ENCODE data around the gene MRPS35.

MRPS35 gene

GRCh38 chr12:27710592-27711316 lies at the start of gene MRPS35:
TSS of gene MRPS35 (plus strand) at chr12:27710832. CDS start at chr12:27710844, 12 bp downstream.
- DNase-seq (ENCODE audit: low read depth in 1 of 2, low spot score in 1 of 2): peak; percentile 81 to 88

- DNase-seq (ENCODE audit: low read depth in 1 of 2, low spot score in 1 of 2): no peak
Observed at GRCh38 chr12:27665704-27666103, 44.9 kb upstream of the MRPS35 start.

DNA sequence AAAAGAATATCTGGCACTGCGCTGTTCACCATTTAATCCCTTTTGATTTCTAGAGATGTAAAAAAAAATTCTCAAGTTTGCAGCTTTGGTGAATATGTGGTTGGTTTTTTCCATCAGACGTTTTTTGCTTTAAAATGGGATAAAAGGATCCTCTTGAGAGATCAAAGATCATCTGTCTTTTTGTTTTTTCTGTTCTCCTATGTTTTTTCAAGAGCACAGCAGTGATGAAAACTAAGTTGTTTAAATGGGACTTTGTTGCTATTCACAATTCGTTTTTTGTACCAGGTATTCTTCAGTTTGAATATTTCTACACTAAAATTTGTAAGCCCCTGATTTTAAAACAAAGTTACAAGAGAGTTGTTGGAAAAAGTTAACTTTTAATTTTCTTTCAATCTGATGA lies 44.1 kb upstream of the MRPS35 start:
- DNase-seq (ENCODE audit: low read depth in 1 of 2, low spot score in 1 of 2): no peak

- DNase-seq (ENCODE audit: low read depth in 1 of 2, low spot score in 1 of 2): no peak
Observed at GRCh38 chr12:27667540-27667939, 43.1 kb upstream of the MRPS35 start.

DNA sequence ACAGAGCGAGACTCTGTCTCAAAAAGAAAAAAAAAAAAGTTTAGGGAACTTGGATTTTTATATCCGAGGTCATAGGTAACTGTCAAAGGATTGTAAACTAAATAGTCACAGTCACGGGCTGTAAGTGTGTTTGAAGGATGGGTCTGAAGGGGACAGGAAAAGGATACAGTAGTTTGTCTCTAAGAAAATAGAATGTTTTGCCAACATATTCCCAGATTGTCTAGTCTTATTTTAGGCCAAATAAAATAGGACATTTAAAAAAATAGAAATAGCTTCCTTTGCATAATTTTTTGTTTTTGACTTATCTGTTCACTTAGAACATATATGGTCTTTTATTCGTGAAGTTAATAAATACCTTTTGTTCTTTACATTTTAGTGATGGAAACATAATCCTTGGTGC lies 38.6 kb upstream of the MRPS35 start:
- no peak for DNase-seq (ENCODE audit: low read depth in 1 of 2, low spot score in 1 of 2)

DNA sequence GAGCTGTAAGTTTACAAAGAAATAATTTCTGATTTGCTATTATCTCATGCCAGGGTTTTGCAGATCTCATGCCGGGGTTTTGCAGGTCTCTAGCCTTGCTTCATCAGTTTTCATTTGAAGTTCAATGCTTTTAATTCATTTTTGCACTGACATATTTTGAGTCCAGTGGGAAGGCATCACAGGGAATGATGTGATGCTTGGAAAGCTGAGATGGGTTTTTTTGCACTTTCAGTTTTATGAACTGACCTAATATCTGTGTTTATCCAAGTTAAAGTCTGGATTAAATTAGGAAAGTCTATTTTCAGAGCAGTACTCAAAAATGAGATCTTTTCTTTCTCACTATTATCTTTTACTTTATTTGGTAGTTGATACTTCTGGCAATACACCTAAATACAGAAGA lies 38.0 kb upstream of the MRPS35 start:
- DNase-seq (ENCODE audit: low read depth in 1 of 2, low spot score in 1 of 2): no peak

DNA sequence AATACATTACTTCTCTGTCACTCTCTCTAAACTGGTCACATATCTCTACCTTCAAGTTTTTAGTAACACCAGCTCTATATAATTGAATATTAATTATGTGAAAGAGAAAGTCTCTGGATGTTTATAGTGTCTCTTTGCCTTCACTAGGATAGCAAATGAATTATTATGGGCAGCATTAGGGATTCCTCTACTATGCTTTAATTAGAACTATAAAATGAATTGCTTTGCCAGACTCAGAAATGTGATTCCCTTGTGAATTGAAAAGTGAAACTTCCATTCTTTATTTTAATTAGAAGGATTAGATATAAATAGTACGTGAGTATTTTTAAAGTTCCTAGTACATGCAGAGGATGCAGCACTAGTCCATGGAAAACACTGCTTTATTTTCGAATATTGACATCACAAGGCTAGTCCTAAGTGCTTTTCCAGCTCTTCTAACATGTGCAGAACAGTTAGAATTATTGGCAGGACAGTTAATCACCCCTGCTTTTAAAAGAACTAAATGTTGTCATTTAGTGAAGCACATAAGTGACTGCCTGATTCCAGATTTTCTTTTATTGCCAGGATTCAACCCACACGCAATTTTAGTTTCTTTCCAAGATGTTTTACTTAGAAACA lies 37.4 kb upstream of the MRPS35 start:
- DNase-seq (ENCODE audit: low read depth in 1 of 2, low spot score in 1 of 2): no peak

GRCh38 chr12:27674989-27675388 lies 35.6 kb upstream of the MRPS35 start:
- no peak for DNase-seq (ENCODE audit: low read depth in 1 of 2, low spot score in 1 of 2)

DNA sequence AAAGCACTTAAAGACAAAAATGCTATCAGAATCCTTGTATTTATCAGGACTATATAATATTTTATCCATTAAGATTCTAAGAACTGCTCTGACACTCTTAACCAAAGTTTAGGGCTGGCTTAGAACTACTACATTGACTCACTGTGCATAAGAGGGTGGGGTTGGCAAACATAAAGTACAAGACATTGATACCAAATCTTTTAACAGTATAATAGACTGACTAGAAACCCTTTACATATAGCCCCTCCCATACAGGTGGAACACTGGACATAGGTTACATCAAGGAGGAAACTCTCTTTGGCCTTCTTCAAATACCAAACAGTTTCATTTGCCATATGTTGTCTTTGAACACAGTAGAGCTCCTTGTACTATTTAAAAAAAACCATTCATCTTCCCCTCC lies 30.0 kb upstream of the MRPS35 start:
- no peak for DNase-seq (ENCODE audit: low read depth in 1 of 2, low spot score in 1 of 2)

- no peak for DNase-seq (ENCODE audit: low read depth in 1 of 2, low spot score in 1 of 2)
Observed at GRCh38 chr12:27682534-27682933, 28.1 kb upstream of the MRPS35 start.

DNA sequence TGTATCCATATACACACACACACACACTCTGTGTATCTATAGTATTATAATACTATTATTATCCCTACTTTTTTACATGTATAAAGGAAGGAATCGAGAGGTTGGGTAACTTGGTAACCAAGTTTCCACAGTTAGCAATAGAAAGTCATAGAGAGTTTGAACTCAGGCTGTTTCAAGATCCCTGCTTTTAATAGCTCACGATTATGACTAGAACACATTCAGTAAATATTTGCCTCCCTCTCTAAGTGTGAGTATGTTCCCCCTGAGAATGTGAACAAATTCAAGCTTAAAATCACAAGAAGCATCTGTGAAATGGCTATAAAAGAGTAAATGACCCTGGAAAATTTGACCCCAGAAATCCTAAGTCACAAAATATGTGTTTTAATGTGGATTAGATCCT lies 25.4 kb upstream of the MRPS35 start:
- DNase-seq (ENCODE audit: low read depth in 1 of 2, low spot score in 1 of 2): no peak

- DNase-seq (ENCODE audit: low read depth in 1 of 2, low spot score in 1 of 2): no peak
Observed at GRCh38 chr12:27686147-27686546, 24.5 kb upstream of the MRPS35 start.

DNA sequence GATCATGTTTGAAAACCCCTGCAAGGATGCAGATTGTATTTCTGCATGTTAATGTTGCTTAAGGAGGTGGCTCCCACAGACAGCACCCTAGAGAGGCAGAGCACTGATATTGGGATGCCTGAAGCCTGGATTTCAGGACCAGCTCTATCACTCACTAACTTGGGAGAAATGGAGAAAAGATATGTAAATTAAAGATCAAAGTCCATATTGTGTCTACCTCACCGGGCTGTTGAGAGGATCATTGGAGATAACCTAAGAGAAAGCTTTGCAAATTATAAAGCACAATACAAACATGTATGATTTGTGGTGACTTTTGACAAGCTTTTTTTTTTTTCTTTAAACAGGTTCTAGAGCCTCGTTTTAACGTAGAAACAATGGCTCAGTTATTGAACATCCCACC lies 22.0 kb upstream of the MRPS35 start:
- no peak for DNase-seq (ENCODE audit: low read depth in 1 of 2, low spot score in 1 of 2)

- DNase-seq (ENCODE audit: low read depth in 1 of 2, low spot score in 1 of 2): no peak
Observed at GRCh38 chr12:27689558-27690180, 21.0 kb upstream of the MRPS35 start.

DNA sequence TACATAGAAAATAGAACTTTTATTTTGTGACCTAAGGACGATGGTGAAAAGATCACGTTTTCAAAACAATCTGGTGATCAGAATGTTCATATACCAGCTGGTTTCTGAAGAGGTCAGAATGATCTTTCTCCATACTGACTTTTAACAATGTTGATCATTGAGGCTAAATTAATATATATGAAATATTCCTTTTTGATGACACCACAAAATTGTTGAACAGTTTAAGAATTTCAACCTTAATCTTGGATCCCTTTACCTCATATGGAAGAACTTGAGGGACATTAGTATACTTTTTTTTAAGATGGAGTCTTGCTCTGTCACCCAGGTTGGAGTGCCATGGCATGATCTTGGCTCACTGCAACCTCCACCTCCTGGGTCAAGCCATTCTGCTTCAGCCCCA lies 17.2 kb upstream of the MRPS35 start:
- no peak for DNase-seq (ENCODE audit: low read depth in 1 of 2, low spot score in 1 of 2)

DNA sequence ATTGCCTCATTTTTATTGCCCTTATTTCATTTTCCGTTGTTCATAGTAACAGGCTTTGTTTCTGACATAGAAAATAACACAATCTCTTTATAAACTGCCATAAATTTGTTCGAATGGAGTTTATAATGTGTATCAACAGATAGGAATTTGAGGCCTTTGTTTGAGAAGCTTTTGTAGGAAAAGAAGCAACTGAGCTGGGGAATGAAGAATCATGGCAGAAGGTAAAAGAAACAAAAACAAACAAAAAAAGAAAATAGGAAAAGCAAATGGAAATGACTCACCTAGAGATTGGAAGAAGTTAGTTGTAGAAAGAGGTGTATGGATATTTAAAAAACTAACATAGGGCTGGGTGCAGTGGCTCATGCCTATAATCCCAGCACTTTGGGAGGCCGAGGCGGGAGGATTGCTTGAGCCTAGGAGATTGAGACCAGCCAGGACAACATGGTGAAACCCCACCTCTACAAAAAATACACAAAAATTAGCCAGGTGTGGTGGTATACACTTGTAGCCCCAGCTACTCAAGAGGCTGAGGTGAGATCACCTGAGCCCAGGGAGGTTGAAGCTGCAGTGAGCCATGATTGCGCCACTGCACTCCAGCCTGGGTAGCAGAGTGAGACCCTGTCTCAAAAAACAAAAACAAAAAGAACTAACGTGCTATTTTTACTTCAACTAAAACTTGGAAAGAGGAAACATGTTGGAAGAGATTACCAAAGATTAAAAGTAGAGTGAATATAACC lies 14.9 kb upstream of the MRPS35 start:
- DNase-seq (ENCODE audit: low read depth in 1 of 2, low spot score in 1 of 2): no peak

- DNase-seq (ENCODE audit: low read depth in 1 of 2, low spot score in 1 of 2): no peak
Observed at GRCh38 chr12:27696293-27696652, 14.4 kb upstream of the MRPS35 start, which contains the start of gene REP15. TSS of gene REP15 (plus strand) at chr12:27696447. CDS start at chr12:27696563, 116 bp downstream.

GRCh38 chr12:27696864-27697564 lies 13.6 kb upstream of the MRPS35 start:
- no peak for DNase-seq (ENCODE audit: low read depth in 1 of 2, low spot score in 1 of 2)

GRCh38 chr12:27703720-27704452 lies 6.7 kb upstream of the MRPS35 start:
- peak; percentile 21 for DNase-seq (ENCODE audit: low read depth in 1 of 2, low spot score in 1 of 2)

DNA sequence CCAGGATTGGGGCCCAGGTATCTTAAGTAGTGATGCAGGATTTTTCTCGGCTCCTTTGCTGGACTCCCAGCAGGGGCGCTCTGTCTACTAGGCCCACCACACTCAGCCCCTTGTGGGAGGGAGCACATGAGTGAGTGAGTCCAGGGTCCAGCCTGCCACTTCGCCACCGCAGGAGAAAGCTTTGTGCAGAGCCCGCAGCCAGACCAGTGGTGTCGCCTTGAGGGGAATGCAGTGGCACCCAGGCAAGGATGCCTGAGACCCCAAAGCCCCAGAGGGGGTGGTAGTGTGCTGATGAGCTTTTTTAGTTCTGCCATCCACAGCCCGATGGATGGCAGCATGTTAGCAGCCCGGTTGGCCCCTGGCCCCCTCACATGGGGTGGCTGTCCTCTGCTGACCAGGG lies 5.4 kb upstream of the MRPS35 start:
- no peak for DNase-seq (ENCODE audit: low read depth in 1 of 2, low spot score in 1 of 2)

GRCh38 chr12:27707216-27707615 lies 3.4 kb upstream of the MRPS35 start:
- DNase-seq (ENCODE audit: low read depth in 1 of 2, low spot score in 1 of 2): no peak
